ENCODE measurements around the gene ZNF521.

ZNF521 gene

DNA sequence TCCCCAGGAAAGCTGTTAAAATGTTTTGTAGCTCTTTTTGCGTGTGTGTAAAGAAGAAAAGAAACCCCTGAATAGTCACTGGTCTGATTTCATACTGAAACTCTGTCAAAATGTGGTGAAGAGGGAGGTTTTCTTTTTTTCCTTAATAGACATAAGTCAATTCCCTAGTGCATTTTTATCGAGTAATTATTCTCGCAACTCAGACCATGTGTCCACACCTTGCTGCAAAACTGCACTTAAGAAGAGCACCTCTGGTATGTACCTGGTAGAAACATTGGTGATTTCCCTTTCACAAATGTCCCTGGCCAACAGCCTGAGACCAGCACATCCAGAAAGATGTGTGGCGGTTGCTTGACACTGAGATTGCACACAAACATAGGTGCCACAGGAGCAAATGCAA, 159.9 kb downstream of the ZNF521 start:
- Histone ChIP-seq H3K4me3 (ENCODE audit: low read depth in 1 of 2, low read length in 2 of 2) (no peak overlapping the region), H3K36me3 (ENCODE audit: insufficient read depth, low read length) (no peaks in the 10 kb centered on the region), H3K9me3 (ENCODE audit: low read length) (no peaks in the 10 kb centered on the region), H3K27me3 (ENCODE audit: control insufficient read depth in 1 of 2, insufficient read depth in 2 of 2, low read length in 2 of 2) (no peaks in the 10 kb centered on the region), H3K4me1 (ENCODE audit: insufficient read depth, low read length) (no peaks in the 10 kb centered on the region), H3K27ac (ENCODE audit: low read depth, low read length) (no peak overlapping the region), H3K9ac (ENCODE audit: low read length) (no peak overlapping the region)

GRCh38 chr18:25190472-25190871, 161.5 kb downstream of the ZNF521 start:
- Histone ChIP-seq H3K27ac (ENCODE audit: low read depth, low read length) (no peak overlapping the region), H3K4me3 (ENCODE audit: low read depth in 1 of 2, low read length in 2 of 2) (no peak overlapping the region), H3K27me3 (ENCODE audit: control insufficient read depth in 1 of 2, insufficient read depth in 2 of 2, low read length in 2 of 2) (no peaks in the 10 kb centered on the region), H3K9ac (ENCODE audit: low read length) (no peak overlapping the region), H3K9me3 (ENCODE audit: low read length) (no peaks in the 10 kb centered on the region), H3K4me1 (ENCODE audit: insufficient read depth, low read length) (no peaks in the 10 kb centered on the region), H3K36me3 (ENCODE audit: insufficient read depth, low read length) (no peaks in the 10 kb centered on the region)

GRCh38 chr18:25189391-25190185, 162.4 kb downstream of the ZNF521 start:
- Histone ChIP-seq H3K9ac (ENCODE audit: low read length) (no peak overlapping the region), H3K4me1 (ENCODE audit: insufficient read depth, low read length) (no peaks in the 10 kb centered on the region), H3K4me3 (ENCODE audit: low read depth in 1 of 2, low read length in 2 of 2) (no peak overlapping the region), H3K27ac (ENCODE audit: low read depth, low read length) (no peak overlapping the region), H3K9me3 (ENCODE audit: low read length) (no peaks in the 10 kb centered on the region), H3K27me3 (ENCODE audit: control insufficient read depth in 1 of 2, insufficient read depth in 2 of 2, low read length in 2 of 2) (no peaks in the 10 kb centered on the region), H3K36me3 (ENCODE audit: insufficient read depth, low read length) (no peaks in the 10 kb centered on the region)

DNA sequence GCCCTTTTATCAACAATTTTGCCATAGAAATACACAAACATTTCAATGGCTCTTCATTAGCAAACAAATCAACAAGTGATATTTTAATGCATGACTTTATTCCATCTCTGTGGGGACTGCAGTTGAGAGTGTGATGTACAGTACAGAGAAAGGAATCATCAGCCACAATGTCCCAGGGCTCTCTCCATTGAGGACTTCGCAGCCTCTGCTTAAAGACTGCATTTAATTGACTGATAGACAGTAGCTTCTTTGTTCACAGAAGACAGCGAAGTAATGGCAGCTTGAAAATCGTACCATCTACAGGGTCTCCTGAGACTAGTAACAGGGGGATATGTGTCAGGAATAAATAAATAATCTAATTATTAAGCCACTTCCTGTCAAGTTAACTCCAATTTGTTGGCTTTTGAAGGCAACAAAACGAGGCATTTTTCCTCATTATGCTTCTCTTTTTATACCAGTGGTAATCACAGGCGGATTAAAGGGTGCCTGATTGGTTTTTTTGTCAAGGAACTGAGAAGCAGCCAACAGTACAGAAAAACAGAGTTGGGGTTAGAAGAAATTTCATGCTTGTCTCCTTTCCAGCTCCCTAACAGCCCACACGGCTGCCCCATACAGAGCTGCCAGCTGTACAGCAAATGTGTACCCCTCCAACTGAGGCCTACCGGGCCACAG, 164.3 kb downstream of the ZNF521 start:
- H3K4me3 ChIP-seq (ENCODE audit: low read depth in 1 of 2, low read length in 2 of 2), result no peak overlapping the region
- no peaks in the 10 kb centered on the region for H3K27me3 ChIP-seq (ENCODE audit: control insufficient read depth in 1 of 2, insufficient read depth in 2 of 2, low read length in 2 of 2)
- H3K4me1 ChIP-seq (ENCODE audit: insufficient read depth, low read length), result no peaks in the 10 kb centered on the region
- no peaks in the 10 kb centered on the region for H3K9me3 ChIP-seq (ENCODE audit: low read length)
- no peaks in the 10 kb centered on the region for H3K36me3 ChIP-seq (ENCODE audit: insufficient read depth, low read length)
- H3K27ac ChIP-seq (ENCODE audit: low read depth, low read length), result no peak overlapping the region
- H3K9ac ChIP-seq (ENCODE audit: low read length), result no peak overlapping the region

- no peak overlapping the region for H3K9ac ChIP-seq (ENCODE audit: low read length)
- no peak overlapping the region for H3K4me3 ChIP-seq (ENCODE audit: low read depth in 1 of 2, low read length in 2 of 2)
- no peaks in the 10 kb centered on the region for H3K4me1 ChIP-seq (ENCODE audit: insufficient read depth, low read length)
- H3K27ac ChIP-seq (ENCODE audit: low read depth, low read length), result no peak overlapping the region
- H3K36me3 ChIP-seq (ENCODE audit: insufficient read depth, low read length), result no peaks in the 10 kb centered on the region
- H3K9me3 ChIP-seq (ENCODE audit: low read length), result no peaks in the 10 kb centered on the region
- H3K27me3 ChIP-seq (ENCODE audit: control insufficient read depth in 1 of 2, insufficient read depth in 2 of 2, low read length in 2 of 2), result no peaks in the 10 kb centered on the region
Observed at GRCh38 chr18:25186871-25187270, 165.1 kb downstream of the ZNF521 start.

GRCh38 chr18:25181993-25182392, 170.0 kb downstream of the ZNF521 start:
- no peak overlapping the region for H3K27ac ChIP-seq (ENCODE audit: low read depth, low read length)
- no peaks in the 10 kb centered on the region for H3K4me1 ChIP-seq (ENCODE audit: insufficient read depth, low read length)
- H3K9me3 ChIP-seq (ENCODE audit: low read length), result no peaks in the 10 kb centered on the region
- no peaks in the 10 kb centered on the region for H3K27me3 ChIP-seq (ENCODE audit: control insufficient read depth in 1 of 2, insufficient read depth in 2 of 2, low read length in 2 of 2)
- no peak overlapping the region for H3K9ac ChIP-seq (ENCODE audit: low read length)
- H3K36me3 ChIP-seq (ENCODE audit: insufficient read depth, low read length), result no peaks in the 10 kb centered on the region
- H3K4me3 ChIP-seq (ENCODE audit: low read depth in 1 of 2, low read length in 2 of 2), result no peak overlapping the region

DNA sequence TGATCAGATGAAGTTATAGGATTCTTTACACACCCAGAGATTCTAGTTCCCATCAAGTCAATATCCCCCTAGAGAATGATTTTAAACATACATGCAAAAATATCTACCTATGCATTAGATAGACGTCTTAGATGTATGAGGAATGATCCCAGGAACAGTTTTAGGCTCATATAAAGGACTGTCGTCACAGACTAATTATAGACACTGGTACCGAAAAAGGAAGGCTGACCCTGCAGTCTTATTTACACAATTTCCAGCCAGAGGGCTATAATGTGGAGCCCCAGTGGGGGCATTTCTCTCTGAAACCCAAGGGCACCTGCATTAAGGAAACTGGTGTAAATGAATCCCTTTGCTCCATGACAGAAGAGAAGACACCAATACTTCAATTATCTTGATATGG, 170.4 kb downstream of the ZNF521 start:
- H3K9ac ChIP-seq (ENCODE audit: low read length), result no peak overlapping the region
- no peaks in the 10 kb centered on the region for H3K36me3 ChIP-seq (ENCODE audit: insufficient read depth, low read length)
- H3K4me1 ChIP-seq (ENCODE audit: insufficient read depth, low read length), result no peaks in the 10 kb centered on the region
- no peaks in the 10 kb centered on the region for H3K9me3 ChIP-seq (ENCODE audit: low read length)
- no peak overlapping the region for H3K27ac ChIP-seq (ENCODE audit: low read depth, low read length)
- no peak overlapping the region for H3K4me3 ChIP-seq (ENCODE audit: low read depth in 1 of 2, low read length in 2 of 2)
- no peaks in the 10 kb centered on the region for H3K27me3 ChIP-seq (ENCODE audit: control insufficient read depth in 1 of 2, insufficient read depth in 2 of 2, low read length in 2 of 2)

- no peaks in the 10 kb centered on the region for H3K27me3 ChIP-seq (ENCODE audit: control insufficient read depth in 1 of 2, insufficient read depth in 2 of 2, low read length in 2 of 2)
- no peak overlapping the region for H3K4me3 ChIP-seq (ENCODE audit: low read depth in 1 of 2, low read length in 2 of 2)
- no peaks in the 10 kb centered on the region for H3K36me3 ChIP-seq (ENCODE audit: insufficient read depth, low read length)
- H3K9me3 ChIP-seq (ENCODE audit: low read length), result no peaks in the 10 kb centered on the region
- H3K4me1 ChIP-seq (ENCODE audit: insufficient read depth, low read length), result no peaks in the 10 kb centered on the region
- H3K9ac ChIP-seq (ENCODE audit: low read length), result no peak overlapping the region
- H3K27ac ChIP-seq (ENCODE audit: low read depth, low read length), result no peak overlapping the region
Observed at GRCh38 chr18:25180973-25181548, 170.9 kb downstream of the ZNF521 start.

DNA sequence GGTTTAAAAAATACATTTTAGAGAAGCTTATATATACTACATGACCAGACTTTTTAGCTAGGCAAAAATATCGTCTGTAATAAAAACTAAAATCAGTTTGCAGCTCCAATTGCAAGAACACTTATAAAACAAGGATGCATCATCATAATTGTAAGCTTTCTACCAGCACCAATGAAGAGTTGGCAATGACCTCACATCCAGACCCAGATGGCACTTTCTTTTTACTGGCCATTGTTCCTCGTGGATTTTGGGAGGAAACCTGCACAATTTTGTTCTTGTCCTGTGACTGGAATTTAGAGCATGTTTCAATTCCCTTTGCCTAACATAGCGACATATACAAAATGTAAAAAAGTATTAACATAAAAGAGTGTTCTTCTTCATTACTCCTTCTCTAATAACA, 174.3 kb downstream of the ZNF521 start:
- Histone ChIP-seq H3K27ac (ENCODE audit: low read depth, low read length) (no peak overlapping the region), H3K36me3 (ENCODE audit: insufficient read depth, low read length) (no peaks in the 10 kb centered on the region), H3K9ac (ENCODE audit: low read length) (no peak overlapping the region), H3K4me3 (ENCODE audit: low read depth in 1 of 2, low read length in 2 of 2) (no peak overlapping the region), H3K9me3 (ENCODE audit: low read length) (no peaks in the 10 kb centered on the region), H3K4me1 (ENCODE audit: insufficient read depth, low read length) (no peaks in the 10 kb centered on the region), H3K27me3 (ENCODE audit: control insufficient read depth in 1 of 2, insufficient read depth in 2 of 2, low read length in 2 of 2) (no peaks in the 10 kb centered on the region)

DNA sequence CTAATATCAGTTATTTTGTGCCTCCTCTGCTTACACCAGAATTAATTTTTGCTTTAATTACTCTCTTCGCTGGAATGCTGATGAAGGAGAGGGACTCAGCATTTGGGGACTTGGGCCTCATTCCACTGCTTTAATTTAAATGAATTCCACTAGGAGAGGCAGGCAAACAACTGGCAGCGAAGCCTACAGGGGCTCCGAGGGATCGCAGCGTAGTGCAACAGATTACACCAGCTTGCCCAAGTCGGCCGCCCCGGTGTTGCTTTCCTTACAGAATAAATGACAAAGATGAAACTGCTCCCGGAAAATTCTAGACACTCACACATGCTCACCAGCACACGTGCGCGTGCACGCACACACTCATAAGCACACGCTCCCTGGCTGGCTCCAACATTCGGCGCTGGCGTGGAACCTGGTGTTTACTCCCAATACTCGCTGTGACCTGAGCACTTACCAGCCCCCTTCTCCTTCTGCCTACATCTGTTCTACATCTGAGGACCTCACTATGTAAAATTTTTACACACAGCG, 175.4 kb downstream of the ZNF521 start:
- H3K27me3 ChIP-seq (ENCODE audit: control insufficient read depth in 1 of 2, insufficient read depth in 2 of 2, low read length in 2 of 2), result no peaks in the 10 kb centered on the region

DNA sequence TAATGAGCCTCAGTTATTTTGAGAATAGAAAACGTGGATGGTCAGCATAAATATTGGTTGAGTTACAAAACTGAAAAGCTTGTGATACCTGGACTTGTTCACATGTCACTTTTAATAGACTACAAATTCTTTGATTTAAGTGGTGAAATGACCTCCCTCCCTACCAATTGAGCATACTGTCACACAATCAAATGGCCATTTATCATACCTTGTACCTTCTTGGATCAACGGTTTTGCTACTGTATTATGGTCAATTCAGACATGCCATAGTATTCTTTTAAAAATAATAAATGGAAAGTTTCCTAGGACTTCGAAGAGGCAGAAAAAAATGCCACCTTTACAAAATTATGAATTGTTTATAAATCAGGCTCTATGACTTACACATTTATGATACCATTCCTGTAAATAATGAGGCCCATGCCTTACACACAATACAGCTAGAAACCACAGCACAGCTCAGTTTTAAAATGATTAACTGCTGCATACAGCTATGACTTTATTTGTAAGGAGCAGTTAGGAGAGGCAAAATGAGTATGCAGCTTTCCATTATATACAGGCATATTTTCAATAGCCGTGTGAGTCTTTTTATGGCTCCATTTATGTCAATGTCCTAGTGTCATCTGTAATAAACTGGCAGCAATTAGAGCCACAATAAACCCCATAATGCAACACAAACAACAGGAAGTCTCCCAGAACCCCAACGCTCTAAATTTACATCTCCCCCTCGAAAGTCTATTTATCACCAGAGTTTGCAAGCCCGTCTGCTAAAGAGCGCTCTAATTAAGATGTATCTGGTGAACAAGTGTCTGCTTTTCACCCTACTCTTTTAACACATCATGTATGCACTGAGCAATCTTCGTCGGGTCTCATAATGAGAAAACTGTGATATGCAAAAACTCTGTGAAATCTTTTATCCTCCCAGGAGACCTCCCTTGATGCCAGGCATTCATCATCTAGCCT, 176.1 kb downstream of the ZNF521 start:
- H3K9me3 ChIP-seq (ENCODE audit: low read length), result no peaks in the 10 kb centered on the region
- H3K4me1 ChIP-seq (ENCODE audit: insufficient read depth, low read length), result no peaks in the 10 kb centered on the region
- H3K4me3 ChIP-seq (ENCODE audit: low read depth in 1 of 2, low read length in 2 of 2), result no peak overlapping the region
- no peak overlapping the region for H3K27ac ChIP-seq (ENCODE audit: low read depth, low read length)
- H3K27me3 ChIP-seq (ENCODE audit: control insufficient read depth in 1 of 2, insufficient read depth in 2 of 2, low read length in 2 of 2), result no peaks in the 10 kb centered on the region
- H3K36me3 ChIP-seq (ENCODE audit: insufficient read depth, low read length), result no peaks in the 10 kb centered on the region
- H3K9ac ChIP-seq (ENCODE audit: low read length), result no peak overlapping the region

More for the DNA sequence above, 175.4 kb downstream of the ZNF521 start:
- H3K9ac ChIP-seq (ENCODE audit: low read length), result no peak overlapping the region
- no peaks in the 10 kb centered on the region for H3K9me3 ChIP-seq (ENCODE audit: low read length)
- H3K27ac ChIP-seq (ENCODE audit: low read depth, low read length), result no peak overlapping the region
- no peak overlapping the region for H3K4me3 ChIP-seq (ENCODE audit: low read depth in 1 of 2, low read length in 2 of 2)
- H3K4me1 ChIP-seq (ENCODE audit: insufficient read depth, low read length), result no peaks in the 10 kb centered on the region
- no peaks in the 10 kb centered on the region for H3K36me3 ChIP-seq (ENCODE audit: insufficient read depth, low read length)
